Lung (tissue), 12 donors: Measurements from ENCODE around the gene RBM20. TPM values are rescaled to one million over a fixed set of nuclear protein-coding genes. Genes with fewer than 3 reads are reported as not detected.

Experiments used
- ATAC-seq: fragments of 200-7000 bp; cut with Tn5 transposase; one replicate; pipeline ENCODE4 v1.9.1; 2020; ENCODE audit warnings: moderate number of reproducible peaks; ENCODE audit not compliant: insufficient read depth, low FRiP score
- DNase-seq, 3 donors: peaks; one replicate each; pipeline ENCODE4 v3.0.0-alpha.2; 2013 to 2017
- H3K27ac ChIP-seq, 2 donors: one replicate each; pipeline ENCODE4 v1.5.1; 2013; ENCODE audit warnings: mild to moderate bottlenecking in 2 of 2, moderate library complexity in 2 of 2, control low read depth in 1 of 2, inconsistent platforms in 1 of 2, low read depth in 1 of 2, low read length in 1 of 2
- H3K27me3 ChIP-seq, 3 donors: one replicate each; pipeline ENCODE4 v1.5.1; 2013; ENCODE audit warnings: low read length in 2 of 3; ENCODE audit not compliant: control insufficient read depth in 3 of 3, insufficient read depth in 3 of 3
- H3K36me3 ChIP-seq, 4 donors: one replicate each; pipeline ENCODE4 v1.5.1; 2013; ENCODE audit warnings: low read length in 4 of 4, mild to moderate bottlenecking in 1 of 4, moderate library complexity in 1 of 4; ENCODE audit not compliant: control insufficient read depth in 4 of 4, insufficient read depth in 4 of 4
- H3K4me1 ChIP-seq, 5 donors: one replicate each; pipeline ENCODE4 v1.5.1; 2013; ENCODE audit warnings: low read length in 5 of 5, mild to moderate bottlenecking in 2 of 5, moderate library complexity in 1 of 5; ENCODE audit not compliant: control insufficient read depth in 5 of 5, insufficient read depth in 5 of 5
- H3K4me3 ChIP-seq: one replicate; pipeline ENCODE4 v1.5.1; 2013; ENCODE audit warnings: mild to moderate bottlenecking, control low read depth, moderate library complexity
- H3K9ac ChIP-seq, 2 donors: one replicate each; pipeline ENCODE4 v1.5.1; 2013; ENCODE audit warnings: low read length in 2 of 2, control low read depth in 1 of 2; ENCODE audit not compliant: insufficient read depth in 1 of 2
- H3K9me3 ChIP-seq, 4 donors: one replicate each; pipeline ENCODE4 v1.5.1; 2013; ENCODE audit warnings: low read length in 3 of 4, mild to moderate bottlenecking in 1 of 4, moderate library complexity in 1 of 4; ENCODE audit not compliant: control insufficient read depth in 4 of 4, insufficient read depth in 3 of 4
- WGBS, 2 donors: extraction: QIAGEN DNeasy Blood & Tissue Kit; methylation state at CpG; one replicate each; pipeline ENCODE4 v1.1.7; 2013; 5-methylcytosine and 5-hydroxymethylcytosine counted together
- polyA plus RNA-seq, 2 donors: library from polyadenylated mRNA; stranded (reverse); fragments of 200-250 nt; gene quantifications; one replicate each; pipeline ENCODE4 v1.2.1, GENCODE V29; 2013
- total RNA-seq, 2 donors: library from RNA; depleted of rRNA in 1 of 2; stranded (reverse); fragments of >200 nt in 1 of 2; gene quantifications; one replicate each; pipeline ENCODE4 v1.2.1, GENCODE V29; 2014 to 2021
- TF ChIP-seq, protein P1 (sequence below): IDR thresholded peaks from 2 replicates; pipeline ENCODE4 v1.5.1; 2012; ENCODE audit warnings: mild to moderate bottlenecking; ENCODE audit errors: control extremely low read depth, extremely low read depth
- donor health status: control.
- donor health status: control.
- donor health status: Bipolar disorder and iron deficiency.
- donor health status: healthy.
- donor health status: DM: yes; HTN: yes; CAD: no.

The RBM20 gene
- total and polyA plus RNA-seq, 4 donors = 0.25 to 3.3 (median 0.66) TPM

- peak; percentile 61 to 79 (median 73) for DNase-seq
Measured at GRCh38 chr10:110803830-110804338, 159.7 kb downstream of the RBM20 start.

DNA sequence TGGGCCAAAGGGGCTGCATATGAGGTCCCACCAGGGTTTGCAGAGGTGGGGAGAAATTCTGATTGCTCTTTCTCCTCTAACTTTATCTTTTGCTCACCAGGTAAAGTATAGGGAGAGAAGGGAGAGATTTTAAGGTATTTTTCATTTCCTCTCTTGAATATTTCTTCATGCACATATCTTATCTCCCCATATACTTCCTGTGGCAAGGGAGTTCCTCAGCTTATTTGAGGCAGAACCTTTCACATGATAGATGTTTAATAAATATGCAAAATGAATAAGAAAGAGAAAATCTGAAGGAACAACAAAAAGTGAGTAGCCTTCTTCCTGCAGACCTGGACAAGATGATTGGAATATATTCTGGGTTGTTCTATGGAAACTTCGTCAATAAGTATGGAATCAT, 160.2 kb downstream of the RBM20 start:
- Histone ChIP-seq H3K9me3 (peaks cover 0 to 3% (median 0%) of the 10 kb centered on the region in 4 donors), H3K27ac (no peak overlapping the region), H3K27me3 (no peaks in the 10 kb centered on the region), H3K4me3 (no peak overlapping the region), H3K9ac (no peak overlapping the region), H3K36me3 (peaks cover 0 to 7% (median 0%) of the 10 kb centered on the region in 4 donors), H3K4me1 (peaks cover 3 to 12% (median 6%) of the 10 kb centered on the region in 5 donors)
- no peak for ATAC-seq
- TF ChIP-seq, protein P1, sequence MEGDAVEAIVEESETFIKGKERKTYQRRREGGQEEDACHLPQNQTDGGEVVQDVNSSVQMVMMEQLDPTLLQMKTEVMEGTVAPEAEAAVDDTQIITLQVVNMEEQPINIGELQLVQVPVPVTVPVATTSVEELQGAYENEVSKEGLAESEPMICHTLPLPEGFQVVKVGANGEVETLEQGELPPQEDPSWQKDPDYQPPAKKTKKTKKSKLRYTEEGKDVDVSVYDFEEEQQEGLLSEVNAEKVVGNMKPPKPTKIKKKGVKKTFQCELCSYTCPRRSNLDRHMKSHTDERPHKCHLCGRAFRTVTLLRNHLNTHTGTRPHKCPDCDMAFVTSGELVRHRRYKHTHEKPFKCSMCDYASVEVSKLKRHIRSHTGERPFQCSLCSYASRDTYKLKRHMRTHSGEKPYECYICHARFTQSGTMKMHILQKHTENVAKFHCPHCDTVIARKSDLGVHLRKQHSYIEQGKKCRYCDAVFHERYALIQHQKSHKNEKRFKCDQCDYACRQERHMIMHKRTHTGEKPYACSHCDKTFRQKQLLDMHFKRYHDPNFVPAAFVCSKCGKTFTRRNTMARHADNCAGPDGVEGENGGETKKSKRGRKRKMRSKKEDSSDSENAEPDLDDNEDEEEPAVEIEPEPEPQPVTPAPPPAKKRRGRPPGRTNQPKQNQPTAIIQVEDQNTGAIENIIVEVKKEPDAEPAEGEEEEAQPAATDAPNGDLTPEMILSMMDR = no peak
- DNase-seq = no peak
- WGBS, 2 donors = 96 to 97% methylated on average over 1 of the region's 1 CpG

More at GRCh38 chr10:110803830-110804338, 159.7 kb downstream of the RBM20 start:
- whole genome bisulfite sequencing, 2 donors = 35 to 38% methylated on average over 6 of the region's 6 CpGs
- ATAC-seq = no peak
- H3K27ac ChIP-seq = no peak overlapping the region
- TF ChIP-seq, protein P1 = peak; percentile 69
- H3K36me3 ChIP-seq = peaks cover 0 to 9% (median 0%) of the 10 kb centered on the region in 4 donors
- no peak overlapping the region for H3K4me3 ChIP-seq
- H3K27me3 ChIP-seq = no peaks in the 10 kb centered on the region
- H3K4me1 ChIP-seq = peaks cover 3 to 12% (median 6%) of the 10 kb centered on the region in 5 donors
- H3K9ac ChIP-seq = no peak overlapping the region
- H3K9me3 ChIP-seq = peaks cover 0 to 3% (median 0%) of the 10 kb centered on the region in 4 donors

- Histone ChIP-seq H3K27me3 (no peaks in the 10 kb centered on the region), H3K36me3 (no peaks in the 10 kb centered on the region), H3K27ac (peak overlapping the region in 1 of 2 donors; percentile 49), H3K9me3 (peaks cover 0 to 3% (median 0%) of the 10 kb centered on the region in 4 donors), H3K4me3 (no peak overlapping the region), H3K9ac (no peak overlapping the region), H3K4me1 (peaks cover 3 to 12% (median 6%) of the 10 kb centered on the region in 5 donors)
- ATAC-seq (no peak), DNase-seq (no peak)
- 91 to 95% methylated on average over 5 of the region's 5 CpGs for WGBS, 2 donors
- TF ChIP-seq, protein P1 = no peak
Measured at GRCh38 chr10:110805292-110805691, 161.2 kb downstream of the RBM20 start.
